ENCODE measurements around the gene TCF4. TPM values are rescaled to one million over a fixed set of nuclear protein-coding genes. Genes with fewer than 3 reads are reported as not detected.
A peak's percentile ranks its signal among the peaks of the same experiment; 100 is the strongest.

The TCF4 gene
- total and polyA plus RNA-seq, 2 donors (not counting 3 experiments of a cell fraction or from before 2014, with no cell fraction given), result 183 to 390 TPM

DNA sequence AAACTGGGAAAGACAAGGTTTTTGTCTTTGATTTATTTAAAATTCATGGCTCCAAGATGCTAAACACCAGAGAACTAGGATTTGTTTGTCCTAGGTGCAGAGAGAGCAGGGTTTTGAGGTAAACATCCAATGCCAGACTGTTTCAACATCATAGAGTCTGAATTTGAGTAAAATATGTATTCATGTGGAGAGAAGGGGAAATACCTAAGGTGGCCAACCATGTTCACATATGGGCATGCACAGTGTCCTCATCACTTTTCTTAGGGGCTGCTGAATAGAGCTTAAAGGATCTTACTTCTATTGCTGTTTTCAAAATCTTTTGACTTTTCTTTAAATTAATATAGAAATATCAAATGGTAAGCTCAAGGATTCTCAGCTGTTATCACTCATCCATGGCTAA lies 341.7 kb downstream of the TCF4 start:
- no peak overlapping the region for H3K4me2 ChIP-seq (ENCODE audit: insufficient read depth, low read length)
- no peaks in the 10 kb centered on the region for H3K9me3 ChIP-seq (replicated peaks; ENCODE audit: control insufficient read depth, insufficient read depth, low read length)
- H3K79me2 ChIP-seq (ENCODE audit: control insufficient read depth, insufficient read depth, low read length), result no peaks in the 10 kb centered on the region
- no peak overlapping the region for H2AFZ ChIP-seq (ENCODE audit: low read depth, low read length)
- BruUV-seq (replicated peaks), result no TSS peak
- DNase-seq (ENCODE audit: low read depth, low spot score) (no peak), FAIRE-seq (no peak)
- no peaks in the 10 kb centered on the region for H4K20me1 ChIP-seq (replicated peaks; ENCODE audit: control insufficient read depth, extremely low read depth, insufficient read depth, low read length)
- H3K9me1 ChIP-seq (replicated peaks; ENCODE audit: control insufficient read depth, extremely low read depth, insufficient read depth, low read length), result no peaks in the 10 kb centered on the region
- no peak overlapping the region for H3K27ac ChIP-seq (ENCODE audit: insufficient read depth, low read depth, low read length)
- ChIA-PET POLR2A (no interaction called here), CTCF (interaction anchor here (5.3 kb wide), 1 partner anchor 13 kb away, joined by 54 read pairs; no protein-coding TSS in a partner anchor)
- intact Hi-C loops (cut with micrococcal nuclease) (no loop called here), dilution Hi-C loops (cut with MboI; ENCODE audit: extremely low pct_ligation_motif_present, low sequenced_read_pairs) (no loop called here)
- TF ChIP-seq CTCF (IDR thresholded peaks at IDR 0.05; ENCODE audit: extremely low read depth in 1 of 2, insufficient read depth in 1 of 2, low read depth in 1 of 2, low read length in 2 of 2), result no peak
- TF ChIP-seq EZH2 (IDR thresholded peaks at IDR 0.05; ENCODE audit: borderline replicate concordance, low read depth, low read length, severe bottlenecking), result no peak
- no peak for TF ChIP-seq POLR2A (IDR thresholded peaks at IDR 0.05; ENCODE audit: low read depth, low read length)
- peaks cover 42% of the 10 kb centered on the region for H3K4me1 ChIP-seq (ENCODE audit: control insufficient read depth, extremely low read depth, insufficient read depth, low read length)
- H3K9ac ChIP-seq (replicated peaks; ENCODE audit: extremely low read depth, insufficient read depth, low read length), result no peak overlapping the region
- no peak overlapping the region for H3K4me3 ChIP-seq (replicated peaks in 1 of 3; ENCODE audit: insufficient read depth in 1 of 3, low read depth in 1 of 3, low read length in 3 of 3)
- H3K36me3 ChIP-seq (ENCODE audit: control insufficient read depth in 2 of 2, extremely low read depth in 1 of 2, insufficient read depth in 2 of 2, low read length in 2 of 2), result peaks cover 7 to 25% of the 10 kb centered on the region in 2 experiments
- no peaks in the 10 kb centered on the region for H3K27me3 ChIP-seq (ENCODE audit: control insufficient read depth in 2 of 2, insufficient read depth in 2 of 2, low read length in 2 of 2)

GRCh38 chr18:55245211-55245614 lies 342.8 kb downstream of the TCF4 start:
- no peaks in the 10 kb centered on the region for H3K9me1 ChIP-seq (replicated peaks; ENCODE audit: control insufficient read depth, extremely low read depth, insufficient read depth, low read length)
- FAIRE-seq (no peak), DNase-seq (ENCODE audit: low read depth, low spot score) (peak; percentile 65)
- POLR2A ChIA-PET, result no interaction called here
- H3K9me3 ChIP-seq (replicated peaks; ENCODE audit: control insufficient read depth, insufficient read depth, low read length), result no peaks in the 10 kb centered on the region
- peaks cover 32% of the 10 kb centered on the region for H3K4me1 ChIP-seq (ENCODE audit: control insufficient read depth, extremely low read depth, insufficient read depth, low read length)
- no peak overlapping the region for H2AFZ ChIP-seq (ENCODE audit: low read depth, low read length)
- dilution Hi-C loops (cut with MboI; ENCODE audit: extremely low pct_ligation_motif_present, low sequenced_read_pairs) (no loop called here), intact Hi-C loops (cut with micrococcal nuclease) (no loop called here)
- H3K9ac ChIP-seq (replicated peaks; ENCODE audit: extremely low read depth, insufficient read depth, low read length), result no peak overlapping the region
- TF ChIP-seq MAX (IDR thresholded peaks at IDR 0.05; ENCODE audit: insufficient read depth, insufficient read length), result no peak
- TF ChIP-seq POLR2AphosphoS5 (IDR thresholded peaks at IDR 0.05; ENCODE audit: insufficient read depth, low read depth, low read length), result no peak
- no peak for TF ChIP-seq MYC (IDR thresholded peaks at IDR 0.05; ENCODE audit: low read depth, low read length)
- TF ChIP-seq GATA2 (IDR thresholded peaks at IDR 0.05; ENCODE audit: insufficient read depth, insufficient read length, low read depth, low read length), result no peak
- no peak for TF ChIP-seq JUN (IDR thresholded peaks at IDR 0.05; ENCODE audit: borderline replicate concordance, insufficient read depth, insufficient read length, low read depth)
- TF ChIP-seq EZH2 (IDR thresholded peaks at IDR 0.05; ENCODE audit: borderline replicate concordance, low read depth, low read length, severe bottlenecking), result no peak
- no peak for TF ChIP-seq CTCF (IDR thresholded peaks at IDR 0.05; ENCODE audit: extremely low read depth in 1 of 2, insufficient read depth in 1 of 2, low read depth in 1 of 2, low read length in 2 of 2)
- no peak for TF ChIP-seq POLR2A (IDR thresholded peaks at IDR 0.05; ENCODE audit: low read depth, low read length)
- TF ChIP-seq FOS (IDR thresholded peaks at IDR 0.05; ENCODE audit: borderline replicate concordance, insufficient read depth, low read length), result no peak
- no peaks in the 10 kb centered on the region for H3K79me2 ChIP-seq (ENCODE audit: control insufficient read depth, insufficient read depth, low read length)
- no TSS peak for BruUV-seq (replicated peaks)
- H3K4me3 ChIP-seq (replicated peaks in 1 of 3; ENCODE audit: insufficient read depth in 1 of 3, low read depth in 1 of 3, low read length in 3 of 3), result no peak overlapping the region
- no peaks in the 10 kb centered on the region for H3K27me3 ChIP-seq (ENCODE audit: control insufficient read depth in 2 of 2, insufficient read depth in 2 of 2, low read length in 2 of 2)
- H3K4me2 ChIP-seq (ENCODE audit: insufficient read depth, low read length), result peak overlapping the region; percentile 19
- CTCF ChIA-PET, result interaction anchor here (0.9 to 5.3 kb wide), 4 partner anchors 11 to 537 kb away, joined by 3 to 54 read pairs (median 5); no protein-coding TSS in a partner anchor
- no peak overlapping the region for H3K27ac ChIP-seq (ENCODE audit: insufficient read depth, low read depth, low read length)
- no peaks in the 10 kb centered on the region for H4K20me1 ChIP-seq (replicated peaks; ENCODE audit: control insufficient read depth, extremely low read depth, insufficient read depth, low read length)
- peaks cover 7 to 26% of the 10 kb centered on the region in 2 experiments for H3K36me3 ChIP-seq (ENCODE audit: control insufficient read depth in 2 of 2, extremely low read depth in 1 of 2, insufficient read depth in 2 of 2, low read length in 2 of 2)
